Non-pigmented ciliary epithelial cell (primary cell): ENCODE results near the gene MGAT5.

Experiments used
- DNase-seq: peaks from one replicate; pipeline ENCODE4 v3.0.0-alpha.2; 2010; ENCODE audit warnings: low read depth

MGAT5 gene

DNA sequence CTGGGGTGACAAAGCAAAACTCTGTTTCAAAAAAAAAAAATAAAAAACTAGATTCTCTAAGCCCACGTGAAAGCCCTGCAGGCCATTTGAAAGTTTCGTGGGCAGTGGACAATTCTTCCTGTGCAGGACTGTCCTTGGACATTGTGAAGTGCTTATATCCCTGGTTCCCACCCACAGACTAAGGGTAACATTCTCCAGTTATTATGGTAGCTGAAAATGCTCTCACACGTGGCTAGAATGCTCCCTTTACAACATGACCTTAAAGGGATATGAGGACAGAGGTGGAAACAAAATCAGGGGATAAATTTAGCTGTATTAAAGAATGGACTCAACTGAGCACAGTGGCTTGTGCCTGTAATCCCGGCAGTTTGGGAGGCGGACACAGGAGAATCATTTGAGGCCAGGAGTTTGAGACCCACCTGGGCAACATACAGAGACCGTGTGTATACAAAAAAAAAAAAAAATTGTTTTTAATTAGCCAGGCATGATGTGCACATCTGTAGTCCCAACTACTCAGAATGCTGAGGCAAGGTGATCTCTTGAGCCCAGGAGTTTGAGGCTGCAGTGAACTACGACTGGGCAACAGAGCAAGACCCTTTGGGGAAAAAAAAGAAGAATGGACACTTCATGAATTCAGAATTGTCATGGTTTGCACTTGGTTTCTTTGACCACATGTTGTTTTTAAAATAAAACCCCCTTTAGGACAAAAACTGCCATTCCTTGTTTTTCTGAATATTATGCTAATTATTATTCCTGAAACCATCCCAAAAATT lies 167.9 kb downstream of the MGAT5 start:
- no peak for DNase-seq

DNA sequence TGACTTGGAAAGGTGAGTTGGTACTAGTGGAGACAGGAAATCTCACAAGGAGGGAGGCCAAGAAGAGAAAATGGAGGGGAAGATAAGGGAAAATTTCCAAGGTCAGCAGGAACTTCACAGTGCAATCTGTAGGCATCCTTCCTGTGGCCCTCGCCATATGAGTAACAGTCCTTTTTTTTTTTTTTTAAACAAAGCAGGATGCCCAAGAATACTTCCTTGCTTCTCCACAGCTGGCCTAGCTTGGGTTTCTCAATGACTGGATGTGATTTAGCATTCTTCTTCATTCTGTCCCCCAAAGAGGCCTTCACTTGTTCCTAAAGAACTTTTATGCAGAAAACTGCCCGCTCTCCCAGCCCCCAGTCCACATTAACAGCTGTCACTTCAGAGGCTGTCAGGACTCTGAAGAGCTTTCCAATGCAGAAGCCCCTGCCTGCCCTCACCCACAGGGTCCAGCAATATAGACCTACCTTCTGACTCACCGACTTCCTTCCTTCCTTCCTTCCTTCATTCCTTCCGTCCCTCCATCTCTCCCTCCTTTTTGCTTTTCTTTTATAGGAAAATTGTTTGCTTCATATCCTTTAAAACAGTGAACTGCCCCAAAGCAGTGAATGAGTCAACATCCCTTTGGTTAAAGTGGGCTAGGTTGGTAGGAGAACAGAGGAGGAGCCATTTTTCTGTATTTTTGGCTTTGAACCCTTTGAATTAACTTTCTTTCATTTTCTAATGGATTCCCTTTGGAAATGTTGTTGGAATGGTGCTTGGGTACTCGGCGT lies 172.0 kb downstream of the MGAT5 start:
- DNase-seq, result no peak

DNA sequence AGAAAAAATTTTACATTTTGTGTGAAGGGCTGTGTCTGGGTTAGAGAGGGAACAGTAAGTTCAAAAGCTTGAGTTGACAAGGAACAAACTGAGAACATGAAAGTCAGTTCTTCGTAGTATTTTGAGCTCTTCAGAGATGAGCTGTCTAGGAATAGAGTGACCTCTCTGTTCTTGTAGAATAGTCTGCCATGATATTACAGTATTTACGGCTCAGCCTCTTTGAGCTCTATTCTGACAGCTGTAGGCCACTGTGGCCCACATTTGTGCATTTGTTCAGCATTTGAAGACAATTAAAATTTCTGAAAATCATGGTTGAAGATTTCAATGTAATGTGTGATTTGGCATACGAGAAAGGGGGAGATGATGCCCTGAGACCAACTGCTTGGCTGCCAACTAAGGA lies 172.8 kb downstream of the MGAT5 start:
- no peak for DNase-seq

DNA sequence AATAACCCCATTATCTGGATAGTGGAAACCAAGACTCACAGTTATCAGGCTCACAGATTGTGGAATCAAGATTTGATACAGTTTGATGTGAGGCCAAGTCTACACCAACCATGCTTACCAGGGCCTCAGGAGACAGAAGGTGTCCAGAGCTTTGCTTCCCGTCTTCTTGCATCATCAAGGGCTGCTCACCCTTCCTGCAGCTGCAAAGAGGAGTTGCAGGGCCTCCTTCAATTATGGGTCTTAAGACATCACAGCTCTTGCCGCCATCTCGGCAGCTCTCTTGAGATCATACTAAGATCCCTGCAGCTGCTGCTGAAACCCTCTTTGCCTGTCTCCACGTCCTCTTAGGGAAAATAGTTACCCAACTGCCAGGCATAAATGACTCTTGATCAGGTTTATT lies 176.0 kb downstream of the MGAT5 start:
- DNase-seq, result no peak

DNA sequence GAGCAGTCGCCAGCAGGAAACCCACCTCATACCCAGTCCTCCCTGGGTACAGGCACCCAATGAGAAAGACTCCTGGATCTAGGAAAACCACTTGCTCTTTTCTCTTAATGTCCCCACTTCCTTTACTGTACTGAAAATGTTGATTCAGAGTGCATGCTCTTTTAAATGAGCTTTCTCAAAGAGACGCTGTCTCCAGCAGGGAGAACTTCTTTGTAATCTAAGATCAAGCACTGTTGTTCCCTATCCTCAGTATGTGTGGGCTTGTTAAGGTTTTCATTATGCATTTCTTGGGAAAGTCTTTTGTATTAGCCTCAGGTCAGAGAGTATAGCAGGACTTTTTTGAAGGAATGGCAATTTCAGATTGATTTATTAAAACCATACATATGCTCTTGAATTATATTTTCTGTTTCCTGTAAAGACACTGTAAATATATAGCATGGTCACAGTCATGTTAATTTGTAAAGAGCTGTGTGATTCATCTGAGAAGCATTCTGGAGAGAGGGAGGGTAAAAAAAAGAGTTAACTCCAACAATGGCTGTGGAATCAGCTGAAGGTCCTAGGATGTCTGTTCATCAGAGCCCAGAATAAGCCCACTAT lies 178.1 kb downstream of the MGAT5 start:
- DNase-seq, result no peak

DNA sequence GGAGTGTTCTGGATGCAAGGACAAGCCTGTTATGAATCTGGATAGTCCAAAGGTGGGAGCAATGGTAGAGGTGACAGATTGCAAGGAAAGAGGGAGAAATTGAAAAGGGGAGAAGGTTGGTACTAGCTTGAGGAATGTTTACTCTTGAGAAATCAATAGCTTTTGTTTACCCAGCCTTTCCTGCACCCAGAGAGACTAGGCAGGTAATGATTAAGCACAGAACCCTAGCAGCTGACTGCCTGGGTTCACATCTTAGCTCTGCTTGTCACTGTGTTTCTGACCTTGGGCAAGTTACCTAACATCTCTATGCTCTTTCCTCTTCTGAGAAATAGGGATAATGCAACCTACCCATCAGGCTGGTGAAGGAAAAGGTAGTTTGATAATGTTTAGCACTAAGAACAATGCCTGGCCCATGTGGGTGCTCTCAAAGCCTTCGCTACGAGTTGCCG lies 178.6 kb downstream of the MGAT5 start:
- no peak for DNase-seq

DNA sequence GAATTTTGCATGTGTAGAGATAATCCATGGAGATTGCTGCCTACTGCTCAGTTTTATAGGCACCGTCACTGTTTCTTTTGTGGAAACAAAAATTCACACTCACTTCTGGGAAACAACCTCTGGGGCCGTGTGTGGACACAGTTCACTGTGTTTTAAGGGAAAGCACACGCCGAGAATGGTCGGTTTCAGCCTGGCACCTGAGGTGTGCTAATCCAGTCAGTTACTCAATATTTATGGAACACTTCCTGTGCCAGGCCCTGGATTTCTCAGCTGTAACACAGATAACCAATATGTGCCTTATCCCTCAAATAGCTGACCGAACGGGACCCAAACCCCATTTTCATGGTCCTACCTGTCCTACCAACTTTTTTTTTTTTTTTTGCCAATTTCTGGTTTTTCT lies 179.6 kb downstream of the MGAT5 start:
- no peak for DNase-seq

DNA sequence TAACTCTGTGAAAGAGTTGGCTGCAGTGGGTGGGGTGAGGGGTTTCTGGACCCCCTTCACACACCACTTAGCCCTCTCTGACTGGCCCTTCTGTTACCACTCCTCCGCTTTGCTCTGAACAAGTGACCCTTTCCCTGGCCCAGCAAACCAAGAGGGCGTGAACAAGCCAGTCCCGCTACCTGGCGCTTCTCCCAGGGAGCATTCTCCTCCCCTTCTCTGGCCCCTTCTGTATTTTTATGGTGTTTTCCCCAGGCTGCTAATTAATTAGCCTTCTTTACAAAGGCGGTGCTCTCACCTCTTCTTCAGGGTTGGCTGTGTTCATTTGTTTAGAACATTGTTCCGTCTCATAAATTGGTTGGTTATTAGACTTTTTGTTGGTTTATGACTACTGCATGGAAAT lies 180.1 kb downstream of the MGAT5 start:
- no peak for DNase-seq

DNA sequence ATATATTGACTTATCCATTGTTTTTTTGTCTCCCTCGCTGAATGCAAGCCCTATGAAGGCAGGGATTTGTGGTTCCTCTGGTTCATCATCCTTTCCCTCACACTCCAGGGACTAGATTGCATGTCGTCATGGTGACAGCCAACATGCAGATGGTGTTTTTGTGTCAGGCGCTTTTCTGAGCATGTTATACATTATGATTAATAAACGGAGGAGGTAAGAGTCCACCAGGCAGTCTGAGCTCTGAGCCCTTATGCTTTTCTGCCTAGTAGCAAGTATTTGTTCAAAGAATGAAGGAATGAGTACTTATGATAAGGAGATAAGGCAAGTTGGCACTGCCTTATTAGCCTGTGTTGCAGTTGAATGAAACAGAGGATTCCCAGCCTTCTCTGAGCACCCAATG lies 181.6 kb downstream of the MGAT5 start:
- DNase-seq, result no peak

DNA sequence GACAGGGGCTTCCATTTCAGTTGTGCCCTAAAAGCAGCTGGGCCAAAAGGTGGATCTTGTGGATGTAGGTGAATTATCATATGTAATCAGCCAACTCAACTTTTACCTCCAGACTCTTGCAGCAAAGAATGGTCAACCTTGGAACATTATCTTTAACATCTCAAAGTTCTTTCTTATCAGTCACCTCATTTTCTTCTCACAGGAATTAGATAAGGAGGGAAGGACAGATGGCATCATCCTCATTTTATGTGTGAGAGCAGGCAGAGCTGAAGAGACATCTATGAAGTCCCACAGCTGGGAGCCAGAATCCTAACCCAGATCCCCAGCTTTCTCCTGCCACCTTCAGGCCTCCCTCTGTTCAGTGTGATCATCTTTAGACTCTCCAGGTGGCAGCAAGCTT lies 182.1 kb downstream of the MGAT5 start:
- DNase-seq, result no peak

DNA sequence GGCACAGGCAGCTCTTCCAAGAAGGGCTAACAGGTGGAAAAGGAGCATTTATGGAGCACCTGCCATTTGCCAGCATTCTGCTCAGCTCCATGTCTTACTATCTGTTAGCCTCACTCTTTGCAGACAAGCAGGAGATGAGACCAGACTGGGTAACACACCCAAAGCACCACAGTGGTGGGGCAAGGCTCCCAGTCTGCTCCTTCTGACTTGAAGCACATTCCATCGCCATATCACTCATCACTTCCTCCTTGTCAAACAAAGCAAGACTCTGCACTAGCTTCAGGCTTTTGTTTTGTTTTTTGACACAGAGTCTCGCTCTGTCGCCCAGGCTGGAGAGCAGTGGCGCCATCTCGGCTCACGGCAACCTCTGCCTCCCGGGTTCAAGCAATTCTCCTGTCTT lies 182.8 kb downstream of the MGAT5 start:
- no peak for DNase-seq

DNA sequence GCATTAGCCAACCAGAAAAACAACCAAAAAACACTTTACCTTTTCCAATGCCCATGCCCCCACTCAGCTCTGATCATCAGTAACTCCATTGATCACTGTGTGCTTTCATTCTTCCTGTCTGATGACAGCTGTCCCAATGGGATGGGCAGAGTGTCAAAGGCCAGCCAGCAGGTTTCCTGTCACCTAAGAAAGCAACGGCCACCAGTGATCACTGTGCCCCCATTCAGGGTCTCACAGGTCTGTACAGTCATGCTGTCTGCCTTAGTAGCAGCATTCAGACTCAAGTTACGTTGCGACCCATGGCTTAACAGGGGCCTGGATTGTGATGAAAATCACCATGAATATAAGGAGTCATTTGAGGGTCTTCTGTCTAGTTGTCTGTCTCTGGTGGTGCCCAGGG lies 184.5 kb downstream of the MGAT5 start:
- DNase-seq, result no peak

DNA sequence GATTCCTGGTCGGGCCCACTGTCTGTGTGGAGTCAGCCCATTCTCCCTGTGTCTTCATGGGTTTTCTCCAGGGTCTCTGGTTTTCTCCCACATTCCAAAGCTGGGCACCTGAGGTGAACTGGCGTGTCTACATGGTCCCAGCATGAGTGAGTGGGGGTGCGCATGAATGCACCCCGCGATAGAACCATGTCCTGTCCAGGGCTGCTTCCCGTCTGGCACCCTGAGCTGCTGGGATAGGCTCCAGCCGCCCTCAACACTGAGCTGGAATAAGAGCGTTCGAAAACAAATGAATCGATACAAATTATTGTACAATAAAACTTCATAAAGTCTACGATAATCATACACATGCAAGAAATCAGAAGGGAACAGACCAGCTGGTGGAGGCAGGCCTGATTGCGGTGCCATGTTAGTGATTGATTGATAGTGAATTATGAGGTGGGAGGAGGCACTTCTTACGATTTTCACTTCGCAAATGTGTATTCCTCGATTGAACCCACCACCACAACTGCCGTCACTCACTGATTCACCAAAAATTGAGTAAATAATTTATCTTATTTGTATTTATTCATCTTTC lies 186.6 kb downstream of the MGAT5 start:
- no peak for DNase-seq

DNA sequence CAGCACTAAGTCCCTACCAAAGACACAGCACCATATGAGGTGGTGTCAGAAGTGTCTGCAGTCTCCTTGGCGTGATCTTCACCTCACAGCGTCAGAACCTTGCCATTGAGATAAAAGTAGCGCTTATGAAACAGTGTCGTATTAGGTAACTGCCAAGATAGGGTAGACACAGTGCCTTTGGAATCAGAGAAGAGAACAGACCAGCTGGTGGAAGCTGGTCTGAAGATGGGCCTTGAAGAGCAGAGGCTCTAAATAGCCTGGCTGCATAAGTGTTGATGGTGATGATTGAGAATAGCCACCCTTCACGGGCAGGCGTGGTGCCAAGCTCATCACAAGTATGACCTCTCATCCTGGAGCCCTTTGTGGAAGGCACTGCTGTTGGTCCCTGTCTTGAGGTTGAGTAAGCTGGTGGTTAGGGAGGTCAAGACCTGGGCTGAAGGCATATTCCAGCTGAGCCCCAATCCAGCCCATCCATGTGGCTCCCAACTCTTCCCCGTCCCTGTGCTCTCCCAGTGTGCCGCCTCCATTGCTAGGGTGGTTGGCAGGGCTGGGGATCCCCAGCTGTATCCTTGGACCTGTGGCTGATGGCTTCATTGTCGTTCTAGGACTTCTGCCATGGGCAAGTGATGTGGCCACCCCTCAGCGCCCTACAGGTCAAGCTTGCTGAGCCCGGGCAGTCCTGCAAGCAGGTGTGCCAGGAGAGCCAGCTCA lies 187.4 kb downstream of the MGAT5 start:
- DNase-seq, result no peak

DNA sequence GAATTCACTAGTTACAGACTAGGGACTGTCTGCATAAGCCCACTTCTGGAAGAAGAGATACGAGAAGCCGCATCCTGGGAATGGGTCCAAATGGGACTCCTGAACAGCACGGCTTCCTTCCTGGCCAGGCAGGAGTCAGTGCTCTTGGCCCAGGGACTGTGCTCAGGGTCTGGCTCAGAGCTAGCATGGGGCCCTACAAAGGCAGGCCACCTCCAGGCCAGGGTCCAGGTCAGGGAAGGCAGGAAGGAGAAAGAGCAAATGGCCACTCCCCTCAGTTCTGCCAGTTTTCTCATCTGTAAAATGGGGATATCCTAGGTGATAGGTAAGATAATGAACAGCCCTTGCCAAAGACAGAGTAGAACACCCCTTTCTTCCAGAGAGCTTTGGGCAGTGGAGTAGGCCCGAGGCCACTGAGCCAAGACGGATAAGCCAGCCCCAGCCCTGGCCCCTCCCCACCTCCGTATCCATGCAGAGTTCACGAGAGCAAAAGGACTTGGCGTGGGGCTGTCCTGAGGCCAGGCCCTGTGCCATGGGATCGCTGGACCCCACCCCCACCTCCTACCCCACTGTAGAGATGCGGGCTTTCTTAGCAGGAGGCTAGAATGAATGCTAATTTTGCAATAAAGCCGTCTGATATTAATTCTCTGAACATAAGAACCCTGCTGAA lies 190.1 kb downstream of the MGAT5 start:
- DNase-seq, result no peak

DNA sequence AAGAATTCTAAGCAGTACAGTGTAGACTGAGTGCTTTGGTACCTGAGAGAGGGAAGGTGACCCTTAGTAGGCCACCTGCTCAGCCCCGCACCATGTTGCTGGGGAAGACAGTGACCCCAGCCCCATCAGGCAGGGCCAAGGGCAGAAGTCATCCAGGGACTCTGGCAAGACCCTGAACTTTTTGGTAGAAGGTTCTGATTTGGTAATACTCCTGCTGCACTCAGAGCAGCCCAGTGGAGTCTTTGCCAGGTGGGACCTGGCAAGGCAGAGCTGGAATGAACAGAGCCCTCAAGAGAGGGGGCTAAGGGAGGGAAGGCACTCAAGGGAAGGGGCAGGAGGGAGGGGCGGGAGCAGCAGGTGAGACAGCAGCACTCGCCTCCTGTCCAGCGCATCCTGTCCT lies 191.2 kb downstream of the MGAT5 start:
- no peak for DNase-seq

DNA sequence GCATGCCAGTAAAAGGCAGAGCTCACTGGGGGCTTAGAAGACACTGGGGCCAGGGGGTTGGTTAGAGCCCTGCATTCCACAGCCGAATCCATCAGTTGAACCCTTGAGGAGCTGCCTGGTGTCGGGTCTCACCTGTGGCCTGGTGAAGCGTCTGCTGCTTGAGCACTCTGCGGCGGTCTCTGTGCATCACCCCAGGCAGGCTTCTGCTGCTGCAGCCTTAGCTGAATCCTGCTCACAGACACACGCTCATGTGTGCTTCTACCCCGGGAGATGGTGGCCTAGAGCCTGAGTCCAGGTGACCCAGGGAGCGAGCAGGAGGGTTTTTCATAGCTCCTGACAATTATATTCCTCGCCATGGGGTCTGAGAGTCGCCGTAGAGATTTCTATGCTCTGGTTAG lies 192.1 kb downstream of the MGAT5 start:
- no peak for DNase-seq

DNA sequence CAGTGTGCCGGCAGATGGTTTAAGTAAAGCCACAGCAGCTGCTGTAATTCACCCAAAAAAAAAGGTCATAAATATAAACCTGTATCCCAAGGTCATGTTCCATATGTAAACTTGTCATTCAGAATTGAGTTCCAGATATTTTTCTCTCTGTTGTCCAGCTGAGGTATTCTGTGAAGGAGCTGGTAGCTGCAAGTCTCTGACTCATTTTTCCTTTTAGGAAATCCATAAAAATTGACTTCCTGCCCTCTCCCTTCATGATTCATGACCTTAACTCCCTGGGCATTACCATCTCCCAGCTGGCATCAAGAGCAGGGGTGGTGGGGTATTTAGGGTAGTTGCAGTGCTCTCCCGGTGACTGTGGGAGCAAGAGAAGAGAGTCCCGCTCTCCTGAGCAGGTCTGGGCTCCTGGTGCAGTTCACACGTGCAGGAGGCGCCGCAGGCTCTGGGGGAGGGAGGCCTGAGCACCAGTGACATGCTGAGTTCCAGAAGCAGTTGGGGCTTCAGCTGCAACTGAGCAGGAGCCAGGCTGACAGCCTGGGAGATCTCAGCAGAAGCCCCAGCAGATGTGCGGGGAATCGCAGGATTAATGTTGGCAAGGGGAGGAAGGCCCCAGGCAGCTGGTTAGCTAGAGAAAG lies 192.6 kb downstream of the MGAT5 start:
- no peak for DNase-seq

DNA sequence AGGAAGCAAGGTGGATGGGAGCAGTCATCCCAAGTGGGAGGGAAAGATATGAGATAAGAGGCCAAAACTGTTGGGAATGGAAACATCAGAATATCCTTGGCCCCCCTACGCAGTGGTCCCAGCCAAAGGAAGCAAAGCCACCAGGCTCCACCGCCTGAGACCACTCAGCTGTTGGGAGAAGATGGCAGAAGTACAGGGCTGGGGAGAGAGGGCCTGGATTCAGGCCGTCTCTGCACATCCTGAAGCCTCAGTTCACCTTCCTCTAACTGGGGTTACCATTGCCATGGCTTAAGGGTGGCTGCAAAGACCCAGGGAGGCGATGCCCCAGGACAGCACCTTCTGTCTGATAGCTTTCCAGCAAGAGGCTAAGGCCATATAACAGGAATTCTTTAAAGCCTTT lies 193.8 kb downstream of the MGAT5 start:
- DNase-seq, result no peak

DNA sequence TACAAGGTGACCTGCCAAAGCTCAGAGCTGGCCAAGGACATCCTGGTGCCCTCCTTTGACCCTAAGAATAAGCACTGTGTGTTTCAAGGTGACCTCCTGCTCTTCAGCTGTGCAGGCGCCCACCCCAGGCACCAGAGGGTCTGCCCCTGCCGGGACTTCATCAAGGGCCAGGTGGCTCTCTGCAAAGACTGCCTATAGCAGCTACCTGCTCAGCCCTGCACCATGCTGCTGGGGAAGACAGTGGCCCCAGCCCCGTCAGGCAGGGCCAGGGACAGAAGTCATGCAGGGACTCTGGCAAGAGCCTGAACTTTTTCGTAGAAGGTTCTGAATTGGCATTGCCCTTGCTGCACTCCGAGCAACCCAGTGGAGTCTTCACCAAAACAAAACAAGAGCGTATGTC lies 194.8 kb downstream of the MGAT5 start:
- no peak for DNase-seq

DNA sequence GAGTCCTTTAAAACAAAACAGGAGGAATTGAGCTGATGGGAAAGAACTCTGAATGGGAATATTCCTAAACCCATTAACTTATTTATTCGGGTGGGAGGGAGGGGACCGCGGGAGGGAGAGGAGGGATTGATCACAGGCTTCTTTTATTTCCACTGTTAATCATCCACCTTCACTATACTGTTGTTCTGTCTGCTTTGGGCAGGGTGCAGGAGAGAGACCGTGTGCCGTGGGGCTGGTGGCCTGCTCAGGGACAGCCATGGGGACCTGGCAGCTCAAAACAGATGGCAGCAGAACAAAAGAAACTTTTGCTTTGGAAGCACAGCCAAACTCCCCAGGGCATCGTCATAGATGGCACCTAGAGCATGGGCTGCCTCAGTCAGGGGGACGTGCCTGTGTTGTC lies 195.3 kb downstream of the MGAT5 start:
- DNase-seq, result no peak
